VCaP (cell line): ENCODE measurements around the gene ZNF740.

ENCODE experiments used
- H3K27ac ChIP-seq: fragments of 450-650 bp; 2 replicates; pipeline ENCODE4 v1.5.1; 2017
- CTCF ChIP-seq: fragments of 450-650 bp; conservative IDR thresholded peaks from 2 replicates; pipeline ENCODE4 v1.5.1; 2017; ENCODE audit warnings: mild to moderate bottlenecking, moderate library complexity

The ZNF740 gene

GRCh38 chr12:53241623-53242412 lies 61.3 kb downstream of the ZNF740 start:
- no peak for TF ChIP-seq CTCF
- no peak overlapping the region for H3K27ac ChIP-seq

GRCh38 chr12:53244337-53244736 lies 63.8 kb downstream of the ZNF740 start:
- no peak for TF ChIP-seq CTCF
- H3K27ac ChIP-seq = no peak overlapping the region
